Mammary epithelial cell (primary cell): ENCODE data around the gene TEX19.

Source experiments
- EZH2 ChIP-seq: IDR thresholded peaks from 2 replicates; pipeline ENCODE4 v1.6.1; 2012; ENCODE audit warnings: low read length, inconsistent platforms, borderline replicate concordance
- TF ChIP-seq, protein P1 (sequence below), 2 donors: IDR thresholded peaks in 1 of 2; conservative IDR thresholded peaks in 1 of 2; 2 replicates each; pipeline ENCODE4 v1.5.1; 2011 to 2012; ENCODE audit warnings: inconsistent platforms in 2 of 2, low read length in 2 of 2, mild to moderate bottlenecking in 2 of 2, control low read depth in 1 of 2, low read depth in 1 of 2; ENCODE audit not compliant: insufficient read depth in 1 of 2; ENCODE audit errors: extremely low read depth in 1 of 2

- TF ChIP-seq, protein P1, sequence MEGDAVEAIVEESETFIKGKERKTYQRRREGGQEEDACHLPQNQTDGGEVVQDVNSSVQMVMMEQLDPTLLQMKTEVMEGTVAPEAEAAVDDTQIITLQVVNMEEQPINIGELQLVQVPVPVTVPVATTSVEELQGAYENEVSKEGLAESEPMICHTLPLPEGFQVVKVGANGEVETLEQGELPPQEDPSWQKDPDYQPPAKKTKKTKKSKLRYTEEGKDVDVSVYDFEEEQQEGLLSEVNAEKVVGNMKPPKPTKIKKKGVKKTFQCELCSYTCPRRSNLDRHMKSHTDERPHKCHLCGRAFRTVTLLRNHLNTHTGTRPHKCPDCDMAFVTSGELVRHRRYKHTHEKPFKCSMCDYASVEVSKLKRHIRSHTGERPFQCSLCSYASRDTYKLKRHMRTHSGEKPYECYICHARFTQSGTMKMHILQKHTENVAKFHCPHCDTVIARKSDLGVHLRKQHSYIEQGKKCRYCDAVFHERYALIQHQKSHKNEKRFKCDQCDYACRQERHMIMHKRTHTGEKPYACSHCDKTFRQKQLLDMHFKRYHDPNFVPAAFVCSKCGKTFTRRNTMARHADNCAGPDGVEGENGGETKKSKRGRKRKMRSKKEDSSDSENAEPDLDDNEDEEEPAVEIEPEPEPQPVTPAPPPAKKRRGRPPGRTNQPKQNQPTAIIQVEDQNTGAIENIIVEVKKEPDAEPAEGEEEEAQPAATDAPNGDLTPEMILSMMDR (conservative IDR thresholded peaks at IDR 0.05 in 1 of 2, IDR thresholded peaks at IDR 0.05 in 1 of 2; ENCODE audit: extremely low read depth in 1 of 2, insufficient read depth in 1 of 2, low read depth in 1 of 2, low read length in 2 of 2) = no peak
- TF ChIP-seq EZH2 = no peak
Measured at GRCh38 chr17:82311971-82312370, 47.1 kb upstream of the TEX19 start.
